GM12892 (cell line): ENCODE results near the gene NAA16. TPM values are rescaled to one million over a fixed set of nuclear protein-coding genes. Genes with fewer than 3 reads are reported as not detected.
A peak's percentile ranks its signal among the peaks of the same experiment; 100 is the strongest.
"Not testable (repeated sequence)": the region's sequence is repeated elsewhere in the genome, so short reads cannot be mapped to it uniquely, and the experiment has no call there.

Source experiments
- DNase-seq: peaks from one replicate; pipeline ENCODE4 v3.0.0; 2011; ENCODE audit not compliant: insufficient read length
- FAIRE-seq: peaks from 2 replicates; lab custom pipeline; 2011; peaks lifted over from hg19 to GRCh38; lab: Jason Lieb, UNC
- POLR2A ChIP-seq: IDR thresholded peaks from 2 replicates; pipeline ENCODE4 v1.6.1; 2011; ENCODE audit warnings: low read depth, low read length, control low read depth
- POLR2AphosphoS5 ChIP-seq: IDR thresholded peaks from 2 replicates; pipeline ENCODE4 v1.6.1; 2011; ENCODE audit warnings: low read depth, low read length, control low read depth
- TAF1 ChIP-seq: IDR thresholded peaks from 2 replicates; pipeline ENCODE4 v1.6.1; 2011; ENCODE audit warnings: low read depth, mild to moderate bottlenecking, control low read depth, low read length, borderline replicate concordance
- polyA plus RNA-seq: library from polyadenylated mRNA; unstranded; fragments of >200 nt; gene quantifications from one replicate; pipeline ENCODE4 v1.2.1, GENCODE V29; 2012; ENCODE audit warnings: missing spikeins, inconsistent platforms; ENCODE audit not compliant: missing spikeins

Gene NAA16
- polyA plus RNA-seq = 9.2 TPM

GRCh38 chr13:41310963-41311405, at the start of gene NAA16:
TSS of gene NAA16 (plus strand) at chr13:41311267. CDS start at chr13:41311529, 262 bp downstream.
- FAIRE-seq (peak; percentile 96), DNase-seq (peak; percentile 92)
- TF ChIP-seq TAF1 (peak; percentile 71), POLR2AphosphoS5 (peak; percentile 76), POLR2A (peak; percentile 83)

- FAIRE-seq (peak; percentile 94), DNase-seq (peak; percentile 60)
- TF ChIP-seq TAF1 (peak; percentile 71), POLR2A (peak; percentile 70; the same call in 1 of the 2 replicates), POLR2AphosphoS5 (peak; percentile 59; the same call in 1 of the 2 replicates)
Observed at GRCh38 chr13:41263261-41263971, 47.7 kb upstream of the NAA16 start, which contains the start of gene MTRF1. TSS of gene MTRF1 (minus strand) at chr13:41263576. CDS start at chr13:41260907, 2,669 bp downstream.

GRCh38 chr13:41267106-41267505, 44.0 kb upstream of the NAA16 start:
- DNase-seq (no peak), FAIRE-seq (no peak)
- TF ChIP-seq TAF1 (no peak), POLR2A (no peak), POLR2AphosphoS5 (no peak)

- FAIRE-seq (no peak), DNase-seq (no peak)
- no peak for TF ChIP-seq POLR2A
- TF ChIP-seq POLR2AphosphoS5 = no peak
- no peak for TF ChIP-seq TAF1
Observed at GRCh38 chr13:41268764-41269163, 42.3 kb upstream of the NAA16 start.

- TF ChIP-seq POLR2A = no peak
- no peak for TF ChIP-seq TAF1
- TF ChIP-seq POLR2AphosphoS5 = no peak
- FAIRE-seq (no peak), DNase-seq (no peak)
Observed at GRCh38 chr13:41271456-41272285, 39.4 kb upstream of the NAA16 start.

GRCh38 chr13:41273831-41274441, 37.1 kb upstream of the NAA16 start:
- DNase-seq (no peak), FAIRE-seq (no peak)
- TF ChIP-seq POLR2A (no peak), POLR2AphosphoS5 (no peak), TAF1 (no peak)

- TF ChIP-seq POLR2AphosphoS5 (no peak), TAF1 (no peak), POLR2A (no peak)
- no peak for FAIRE-seq
- no peak for DNase-seq
Observed at GRCh38 chr13:41274881-41275280, 36.2 kb upstream of the NAA16 start.

- DNase-seq (no peak), FAIRE-seq (no peak)
- TF ChIP-seq POLR2A (no peak), TAF1 (no peak), POLR2AphosphoS5 (no peak)
Observed at GRCh38 chr13:41276824-41277223, 34.2 kb upstream of the NAA16 start.

- not testable (repeated sequence) for FAIRE-seq
Observed at GRCh38 chr13:41279156-41279555, 31.9 kb upstream of the NAA16 start.

GRCh38 chr13:41282129-41282571, 28.9 kb upstream of the NAA16 start:
- FAIRE-seq = no peak
- TF ChIP-seq TAF1 (no peak), POLR2A (no peak), POLR2AphosphoS5 (no peak)
- DNase-seq = no peak

More at GRCh38 chr13:41279156-41279555, 31.9 kb upstream of the NAA16 start:
- DNase-seq = not testable (repeated sequence)
